Activated B cell treated with CpG ODN at 0.5 μM for 24 hours (primary cell): ENCODE data around the gene FGF12. TPM values are rescaled to one million over a fixed set of nuclear protein-coding genes. Genes with fewer than 3 reads are reported as not detected.

Experiments used
- ATAC-seq: fragments of 200-7000 bp; cut with Tn5 transposase; one replicate; pipeline ENCODE4 v1.10.0; 2021; ENCODE audit warnings: low read depth, mild to moderate bottlenecking, moderate library complexity
- CTCF ChIA-PET: fragments of 350-600 bp; sonication (Branson Sonifier 250); formaldehyde crosslinking; loops from one replicate; lab custom pipeline; 2021; ENCODE audit warnings: antibody characterized with exemption; lab: Charles Lee
- POLR2A ChIA-PET: fragments of 350-600 bp; sonication (Branson Sonifier 250); formaldehyde crosslinking; loops from one replicate; lab custom pipeline; 2021; ENCODE audit warnings: antibody characterized with exemption; lab: Charles Lee
- DNase-seq: peaks from one replicate; pipeline ENCODE4 v3.0.0; 2022
- H3K27ac Mint-ChIP-seq: one replicate; pipeline ENCODE4 v1.8.0; 2020; ENCODE audit warnings: mixed read lengths
- H3K27me3 Mint-ChIP-seq: one replicate; pipeline ENCODE4 v1.8.0; 2021; ENCODE audit warnings: mixed read lengths
- H3K36me3 Mint-ChIP-seq: one replicate; pipeline ENCODE4 v1.8.0; 2021; ENCODE audit warnings: low read depth, mixed read lengths
- H3K4me1 Mint-ChIP-seq: one replicate; pipeline ENCODE4 v1.8.0; 2021; ENCODE audit warnings: mixed read lengths
- H3K4me3 Mint-ChIP-seq: one replicate; pipeline ENCODE4 v1.8.0; 2020; ENCODE audit warnings: mild to moderate bottlenecking, mixed read lengths
- H3K9me3 Mint-ChIP-seq: one replicate; pipeline ENCODE4 v1.8.0; 2020; ENCODE audit warnings: mixed read lengths
- intact Hi-C: fragments of 100-400 bp; cut with micrococcal nuclease; formaldehyde crosslinking; loops from one replicate; pipeline ENCODE4 v1.15.1; 2024
- total RNA-seq: library from RNA; stranded (reverse); gene quantifications from 2 replicates; pipeline ENCODE4 v1.2.3, GENCODE V29; 2022
- TF ChIP-seq, protein P1 (sequence below): fragments of 200-600 bp; IDR thresholded peaks from one replicate; pipeline ENCODE4 v1.8.0; 2022; ENCODE audit warnings: antibody characterized with exemption, mild to moderate bottlenecking

FGF12 gene
- total RNA-seq, 1 donor from 2014 or later, result not detected

- Mint-ChIP-seq H3K4me1 (no peaks in the 10 kb centered on the region), H3K27me3 (peaks cover 10% of the 10 kb centered on the region), H3K4me3 (no peak overlapping the region), H3K36me3 (no peaks in the 10 kb centered on the region), H3K9me3 (no peaks in the 10 kb centered on the region), H3K27ac (no peak overlapping the region)
- ChIA-PET POLR2A (interaction anchor here (0.7 kb wide), 1 partner anchor 14 kb away, joined by 3 read pairs; no protein-coding TSS in a partner anchor), CTCF (interaction anchor here (0.6 kb wide), 1 partner anchor 21 kb away, joined by 3 read pairs; no protein-coding TSS in a partner anchor)
- no peak for ATAC-seq
- intact Hi-C loops, result no loop called here
- TF ChIP-seq, protein P1, sequence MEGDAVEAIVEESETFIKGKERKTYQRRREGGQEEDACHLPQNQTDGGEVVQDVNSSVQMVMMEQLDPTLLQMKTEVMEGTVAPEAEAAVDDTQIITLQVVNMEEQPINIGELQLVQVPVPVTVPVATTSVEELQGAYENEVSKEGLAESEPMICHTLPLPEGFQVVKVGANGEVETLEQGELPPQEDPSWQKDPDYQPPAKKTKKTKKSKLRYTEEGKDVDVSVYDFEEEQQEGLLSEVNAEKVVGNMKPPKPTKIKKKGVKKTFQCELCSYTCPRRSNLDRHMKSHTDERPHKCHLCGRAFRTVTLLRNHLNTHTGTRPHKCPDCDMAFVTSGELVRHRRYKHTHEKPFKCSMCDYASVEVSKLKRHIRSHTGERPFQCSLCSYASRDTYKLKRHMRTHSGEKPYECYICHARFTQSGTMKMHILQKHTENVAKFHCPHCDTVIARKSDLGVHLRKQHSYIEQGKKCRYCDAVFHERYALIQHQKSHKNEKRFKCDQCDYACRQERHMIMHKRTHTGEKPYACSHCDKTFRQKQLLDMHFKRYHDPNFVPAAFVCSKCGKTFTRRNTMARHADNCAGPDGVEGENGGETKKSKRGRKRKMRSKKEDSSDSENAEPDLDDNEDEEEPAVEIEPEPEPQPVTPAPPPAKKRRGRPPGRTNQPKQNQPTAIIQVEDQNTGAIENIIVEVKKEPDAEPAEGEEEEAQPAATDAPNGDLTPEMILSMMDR, result no peak
- no peak for DNase-seq
These were observed 304.9 kb downstream of the FGF12 start for GRCh38 chr3:192422321-192422996.

DNA sequence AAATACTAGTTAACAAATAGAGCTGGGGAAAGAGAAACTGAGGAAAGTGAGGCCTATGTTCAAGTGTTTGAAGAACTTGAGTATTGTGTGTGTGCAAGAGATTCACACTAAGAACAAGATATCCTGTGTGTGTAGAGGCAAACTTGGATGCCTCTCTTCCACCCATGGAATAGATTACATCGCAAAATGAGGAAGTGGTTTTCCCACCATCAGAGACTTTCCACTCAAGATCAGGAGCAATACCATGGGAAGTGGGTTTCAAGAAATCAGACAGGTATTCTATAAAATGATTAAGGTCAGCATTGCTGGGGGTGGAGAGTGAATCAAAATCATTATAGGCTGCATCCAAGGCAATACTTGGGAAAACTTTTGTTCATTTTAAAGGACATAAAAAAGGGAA lies 308.0 kb downstream of the FGF12 start:
- intact Hi-C loops, result no loop called here
- ChIA-PET CTCF (no interaction called here), POLR2A (no interaction called here)
- Mint-ChIP-seq H3K27me3 (peaks cover 4% of the 10 kb centered on the region), H3K4me1 (no peaks in the 10 kb centered on the region), H3K27ac (no peak overlapping the region), H3K36me3 (no peaks in the 10 kb centered on the region), H3K9me3 (no peaks in the 10 kb centered on the region), H3K4me3 (no peak overlapping the region)
- ATAC-seq (no peak), DNase-seq (no peak)
- TF ChIP-seq, protein P1, result no peak

- no peak overlapping the region for H3K4me3 Mint-ChIP-seq
- H3K9me3 Mint-ChIP-seq, result no peaks in the 10 kb centered on the region
- ATAC-seq, result no peak
- TF ChIP-seq, protein P1, result no peak
- H3K4me1 Mint-ChIP-seq, result no peaks in the 10 kb centered on the region
- H3K36me3 Mint-ChIP-seq, result no peaks in the 10 kb centered on the region
- H3K27me3 Mint-ChIP-seq, result peaks cover 4% of the 10 kb centered on the region
- no peak overlapping the region for H3K27ac Mint-ChIP-seq
- no peak for DNase-seq
- POLR2A ChIA-PET, result no interaction called here
- CTCF ChIA-PET, result no interaction called here
- intact Hi-C loops, result no loop called here
These were observed 309.7 kb downstream of the FGF12 start for GRCh38 chr3:192417559-192418055.

- CTCF ChIA-PET, result no interaction called here
- Mint-ChIP-seq H3K4me3 (no peak overlapping the region), H3K27ac (no peak overlapping the region), H3K4me1 (no peaks in the 10 kb centered on the region), H3K27me3 (peaks cover 7% of the 10 kb centered on the region), H3K9me3 (no peaks in the 10 kb centered on the region), H3K36me3 (no peaks in the 10 kb centered on the region)
- TF ChIP-seq, protein P1, result no peak
- DNase-seq (no peak), ATAC-seq (no peak)
- POLR2A ChIA-PET, result no interaction called here
- intact Hi-C loops, result no loop called here
These were observed 310.3 kb downstream of the FGF12 start for GRCh38 chr3:192417017-192417416.

DNA sequence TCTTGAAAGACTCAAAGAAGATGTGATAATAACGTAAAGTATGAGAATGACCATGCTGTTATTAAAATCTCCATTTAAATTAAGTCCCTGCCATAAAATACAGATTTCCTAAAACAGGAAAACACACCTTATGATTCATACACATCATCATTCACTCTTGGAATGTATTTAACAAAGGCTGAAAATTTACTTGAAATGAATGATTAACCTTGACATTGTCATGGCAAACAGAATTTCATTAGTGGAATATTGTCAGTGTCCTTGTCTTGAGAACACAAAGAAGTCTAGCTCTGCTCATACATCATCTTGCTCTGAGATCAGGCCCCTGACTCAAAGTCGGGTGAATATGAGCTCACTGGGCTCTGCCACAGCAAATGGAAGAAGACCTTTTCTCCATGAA lies 313.9 kb downstream of the FGF12 start:
- intact Hi-C loops, result no loop called here
- TF ChIP-seq, protein P1, result no peak
- Mint-ChIP-seq H3K4me3 (no peak overlapping the region), H3K4me1 (peaks cover 6% of the 10 kb centered on the region), H3K9me3 (no peaks in the 10 kb centered on the region), H3K27ac (no peak overlapping the region), H3K36me3 (no peaks in the 10 kb centered on the region), H3K27me3 (peaks cover 27% of the 10 kb centered on the region)
- ChIA-PET POLR2A (no interaction called here), CTCF (no interaction called here)
- DNase-seq (no peak), ATAC-seq (no peak)
